Embryonic facial prominence (tissue), 1 donor: ENCODE measurements around the gene COQ4.
"Not testable (repeated sequence)": the region's sequence is repeated elsewhere in the genome, so short reads cannot be mapped to it uniquely, and the experiment has no call there.

Experiments
- DNase-seq: peaks from one replicate; pipeline ENCODE4 v3.0.0-alpha.2; 2016; ENCODE audit errors: extremely low spot score

COQ4 gene

DNA sequence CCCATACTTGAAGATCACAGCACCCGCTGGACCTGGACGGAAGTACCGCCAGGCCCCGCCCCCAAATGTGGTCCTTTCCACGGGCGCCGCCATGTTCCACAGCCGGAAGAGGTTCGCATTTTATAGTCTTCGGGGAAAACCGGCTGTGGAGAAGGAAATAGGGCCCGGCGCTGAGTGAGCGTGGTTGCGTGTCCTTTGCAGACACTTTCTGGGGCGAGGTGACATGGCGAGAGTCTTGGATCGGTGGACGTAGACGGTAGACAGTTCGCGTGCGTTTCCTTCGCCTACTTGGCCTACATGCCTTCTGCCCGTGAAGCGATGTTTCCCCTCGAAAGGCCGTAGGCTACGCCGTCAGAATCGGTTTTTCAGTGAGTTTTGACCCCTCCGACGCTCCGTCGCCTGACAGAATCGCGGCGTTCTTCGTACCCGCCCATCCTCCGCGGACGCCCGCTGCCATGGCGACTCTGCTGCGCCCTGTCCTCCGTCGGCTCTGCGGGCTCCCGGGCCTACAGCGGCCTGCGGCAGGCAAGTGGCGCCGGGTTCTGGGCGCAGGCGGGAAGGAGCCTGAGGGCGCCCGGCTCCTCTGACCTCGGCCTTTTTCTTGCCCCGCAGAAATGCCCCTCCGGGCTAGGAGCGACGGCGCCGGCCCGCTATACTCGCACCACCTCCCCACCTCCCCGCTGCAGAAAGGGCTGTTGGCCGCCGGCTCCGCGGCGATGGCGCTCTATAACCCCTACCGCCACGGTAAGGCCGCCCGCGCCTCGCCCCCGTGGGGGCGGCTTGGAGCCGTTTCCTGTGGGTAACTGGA lies at the start of gene COQ4, which contains the start of gene TRUB2:
COQ4 (plus strand) TSS at position 436 of the 808 bp plus-strand sequence; CDS start at position 456, 20 bp downstream.
TRUB2 (minus strand) TSS at position 44 of the 808 bp plus-strand sequence; CDS start at position 5, 39 bp downstream.
- peak; percentile 90 for DNase-seq

DNA sequence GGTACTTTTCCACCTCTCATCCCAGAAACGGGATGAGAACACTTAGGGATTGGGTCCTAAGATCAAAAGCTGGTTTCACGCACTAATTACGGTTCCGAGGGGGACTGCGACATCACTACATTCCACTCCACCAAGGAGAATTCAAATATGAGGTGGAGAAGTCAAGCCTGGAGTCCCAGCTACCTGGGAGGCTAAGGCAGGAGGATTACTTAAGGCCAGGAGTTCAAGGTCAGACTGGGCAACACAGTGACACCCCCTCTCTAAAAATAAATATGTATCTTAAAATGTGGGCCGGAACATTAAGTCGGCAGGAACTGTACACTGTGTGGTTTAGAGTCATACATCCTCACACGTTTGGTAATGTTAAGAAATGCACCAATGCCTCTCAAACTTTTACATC lies 48.4 kb upstream of the COQ4 start:
- no peak for DNase-seq

DNA sequence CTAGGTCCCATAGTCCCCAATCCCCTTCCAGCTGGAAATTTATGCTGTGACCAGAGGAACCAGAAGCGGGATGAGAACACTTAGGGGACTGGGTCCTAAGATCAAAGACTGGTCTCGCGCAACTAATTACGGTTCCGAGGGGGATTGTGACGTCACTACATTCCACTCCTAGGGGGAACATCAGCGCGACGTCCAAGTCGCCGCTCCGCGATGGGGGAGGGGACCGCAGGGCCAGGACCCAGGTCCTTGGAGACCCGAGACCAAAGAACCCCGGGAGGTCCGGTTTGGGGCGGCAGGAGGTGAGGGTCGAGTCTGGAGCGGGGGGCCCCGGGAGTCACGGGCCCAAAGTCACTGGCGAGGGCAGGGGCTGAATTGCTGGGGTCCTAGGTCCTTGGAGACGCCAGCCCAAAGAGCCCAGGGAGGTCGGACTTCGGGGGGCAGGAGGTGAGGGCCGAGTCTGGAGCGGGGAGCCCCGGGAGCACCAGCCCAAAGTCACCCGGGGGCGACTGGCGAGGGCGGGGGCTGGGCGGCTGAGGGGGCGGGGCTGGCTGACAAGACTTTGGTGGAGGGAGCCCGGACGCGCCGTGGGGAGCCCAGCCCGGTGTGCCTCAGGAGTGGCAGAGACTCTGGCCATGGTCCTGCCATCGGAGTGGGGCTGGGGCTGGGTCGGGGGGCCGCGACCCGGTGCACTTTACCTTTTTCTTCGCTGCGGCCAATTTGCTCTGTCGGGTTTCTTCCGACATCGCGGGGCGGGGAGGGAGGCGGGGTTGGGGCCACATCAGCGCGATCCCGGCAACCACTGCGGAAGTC lies 47.2 kb upstream of the COQ4 start, which contains the start of gene GOLGA2:
GOLGA2 (minus strand) TSS at position 810 of the 810 bp plus-strand sequence; CDS start at position 779, 31 bp downstream.
- DNase-seq = no peak

DNA sequence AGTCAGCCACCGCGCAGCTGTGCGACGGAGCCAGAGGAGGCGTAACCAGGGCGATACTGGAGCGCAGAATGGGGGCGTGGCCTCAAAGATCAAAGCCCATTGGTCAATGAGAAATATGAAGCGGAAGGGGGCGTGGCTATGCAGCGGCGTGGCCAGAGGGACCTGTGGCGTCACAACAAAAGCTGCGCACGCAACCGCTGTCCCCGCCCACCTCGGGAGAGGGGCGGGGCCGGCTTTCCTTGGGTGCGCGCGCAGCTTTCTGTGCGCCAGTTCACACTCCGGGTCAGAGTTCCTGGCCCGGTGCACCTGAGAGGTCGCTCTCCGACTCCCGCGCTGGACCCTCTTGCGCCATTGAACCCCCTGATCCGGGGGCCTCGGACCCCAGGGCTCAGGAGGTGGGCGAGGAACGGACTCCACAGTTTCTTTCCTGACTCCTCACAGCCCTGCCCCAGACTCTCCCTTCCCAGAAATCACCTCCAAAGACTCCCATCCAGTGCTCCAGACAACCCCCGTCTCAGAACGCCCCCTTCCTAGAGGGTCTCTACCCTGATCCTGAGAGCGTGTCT lies 46.5 kb upstream of the COQ4 start, which contains the start of gene SWI5:
SWI5 (plus strand) TSS at position 269 of the 566 bp plus-strand sequence.
- peak; percentile 100 for DNase-seq

DNA sequence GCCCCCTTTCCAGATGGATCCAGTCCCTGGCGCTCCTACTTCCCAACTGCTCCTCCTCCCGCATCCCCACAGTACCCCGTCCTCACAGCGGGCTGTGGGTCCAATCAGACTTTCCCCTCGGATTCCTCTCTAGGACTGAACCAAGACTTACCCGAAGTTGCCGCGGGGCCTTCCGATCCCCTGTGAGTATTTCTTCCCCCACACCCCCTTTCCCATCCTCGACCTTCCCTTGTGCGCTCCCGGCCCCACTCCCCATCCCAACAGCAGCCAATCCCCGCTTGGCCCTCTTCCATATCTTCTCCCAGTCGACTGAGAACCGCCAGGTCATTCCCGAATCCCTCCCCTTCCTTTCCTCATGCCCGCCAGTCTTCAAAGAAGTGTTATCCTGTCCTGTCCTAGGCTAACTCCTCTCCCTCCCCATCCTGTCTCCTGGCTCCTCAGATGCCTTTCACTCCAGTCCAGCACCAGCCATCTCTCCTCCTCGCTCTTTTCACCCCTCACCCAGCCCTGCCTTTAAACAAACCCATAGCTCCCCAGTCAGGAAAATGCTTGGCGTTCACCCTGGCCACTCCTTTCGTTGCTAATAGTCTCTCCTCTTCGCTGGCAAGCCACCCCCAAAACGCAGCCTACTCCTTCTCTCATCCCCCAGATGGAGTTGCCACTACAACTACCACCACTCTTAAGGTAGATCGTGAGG lies 45.9 kb upstream of the COQ4 start:
- DNase-seq = peak; percentile 48

DNA sequence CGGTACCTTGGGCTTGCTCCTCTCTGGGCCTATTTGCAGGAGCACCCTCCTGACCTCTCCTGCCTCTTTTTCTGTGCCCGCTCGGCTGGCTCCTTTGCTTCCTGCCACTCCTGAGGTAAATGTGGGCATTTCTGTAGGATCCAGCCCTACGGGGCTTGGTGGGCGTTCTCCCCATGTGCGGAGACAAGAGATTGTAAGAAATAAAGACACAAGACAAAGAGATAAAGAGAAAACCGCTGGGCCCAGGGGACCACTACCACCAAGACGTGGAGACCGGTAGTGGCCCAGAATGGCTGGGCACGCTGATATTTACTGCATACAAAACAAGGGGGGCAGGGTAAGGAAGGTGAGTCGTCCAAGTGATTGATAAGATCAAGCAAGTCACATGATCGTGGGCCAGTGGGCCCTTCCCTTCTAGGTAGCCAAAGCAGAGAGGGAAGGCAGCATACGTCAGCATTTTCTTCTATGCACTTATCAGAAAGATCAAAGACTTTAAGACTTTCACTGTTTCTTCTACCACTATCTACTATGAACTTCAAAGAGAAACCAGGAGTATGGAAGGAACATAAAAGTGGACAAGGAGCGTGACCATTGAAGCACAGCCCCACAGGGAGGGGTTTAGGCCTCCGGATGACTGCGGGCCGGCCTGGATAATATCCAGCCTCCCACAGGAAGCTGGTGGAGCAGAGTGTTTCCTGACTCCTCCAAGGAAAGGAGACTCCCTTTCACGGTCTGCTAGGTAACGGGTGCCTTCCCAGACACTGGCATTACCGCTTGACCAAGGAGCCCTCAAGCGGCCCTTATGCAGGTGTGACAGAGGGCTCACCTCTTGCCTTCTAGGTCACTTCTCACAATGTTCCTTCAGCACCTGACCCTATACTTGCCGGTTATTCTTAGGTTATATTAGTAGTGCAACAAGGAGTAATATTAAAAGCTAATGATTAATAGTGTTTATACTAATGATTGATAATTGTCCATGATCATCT lies 43.3 kb upstream of the COQ4 start:
- DNase-seq = not testable (repeated sequence)

DNA sequence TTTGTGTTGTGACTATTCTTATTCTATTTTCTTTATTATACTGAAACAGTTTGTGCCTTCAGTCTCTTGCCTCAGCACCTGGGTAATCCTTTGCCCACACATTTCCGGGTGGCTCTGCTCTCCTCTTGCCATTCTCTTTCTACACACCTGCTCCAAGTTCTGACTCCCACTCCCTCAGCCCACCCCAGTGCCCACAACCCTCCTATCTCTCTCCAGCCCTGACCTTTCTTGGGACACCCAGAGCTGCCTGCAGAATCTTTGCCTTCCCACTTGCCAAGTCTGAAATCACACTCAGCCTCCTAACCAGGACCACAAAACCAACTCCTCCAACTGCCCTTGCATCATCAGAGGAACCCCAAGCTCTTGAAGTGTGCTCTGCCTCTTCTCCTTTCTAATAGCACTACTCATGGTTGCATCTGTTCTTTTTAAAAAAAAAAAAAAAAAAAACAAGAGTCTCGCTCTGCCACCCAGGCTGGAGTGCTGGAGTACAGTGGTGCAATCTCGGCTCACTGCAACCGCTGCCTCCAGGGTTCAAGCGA lies 42.5 kb upstream of the COQ4 start:
- no peak for DNase-seq

DNA sequence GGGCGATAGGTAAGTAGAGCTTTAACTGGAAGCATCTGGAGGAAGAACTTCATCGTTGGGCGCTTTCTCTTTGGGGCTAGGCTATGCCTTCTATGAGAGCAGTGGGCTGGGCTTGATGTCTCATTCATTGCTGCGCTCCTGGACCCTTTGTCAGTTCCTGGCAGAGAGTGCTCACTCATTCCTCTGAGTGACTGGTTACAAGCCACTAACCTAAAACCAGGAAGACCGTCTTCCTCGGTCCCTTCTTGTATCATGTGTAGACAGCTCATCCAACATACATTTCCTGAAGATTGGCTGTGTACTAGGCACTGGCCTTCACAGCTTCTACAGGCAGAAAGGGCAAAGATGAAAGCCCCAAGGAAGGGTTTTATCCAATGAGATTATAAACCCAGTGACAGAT lies 40.1 kb upstream of the COQ4 start:
- no peak for DNase-seq

DNA sequence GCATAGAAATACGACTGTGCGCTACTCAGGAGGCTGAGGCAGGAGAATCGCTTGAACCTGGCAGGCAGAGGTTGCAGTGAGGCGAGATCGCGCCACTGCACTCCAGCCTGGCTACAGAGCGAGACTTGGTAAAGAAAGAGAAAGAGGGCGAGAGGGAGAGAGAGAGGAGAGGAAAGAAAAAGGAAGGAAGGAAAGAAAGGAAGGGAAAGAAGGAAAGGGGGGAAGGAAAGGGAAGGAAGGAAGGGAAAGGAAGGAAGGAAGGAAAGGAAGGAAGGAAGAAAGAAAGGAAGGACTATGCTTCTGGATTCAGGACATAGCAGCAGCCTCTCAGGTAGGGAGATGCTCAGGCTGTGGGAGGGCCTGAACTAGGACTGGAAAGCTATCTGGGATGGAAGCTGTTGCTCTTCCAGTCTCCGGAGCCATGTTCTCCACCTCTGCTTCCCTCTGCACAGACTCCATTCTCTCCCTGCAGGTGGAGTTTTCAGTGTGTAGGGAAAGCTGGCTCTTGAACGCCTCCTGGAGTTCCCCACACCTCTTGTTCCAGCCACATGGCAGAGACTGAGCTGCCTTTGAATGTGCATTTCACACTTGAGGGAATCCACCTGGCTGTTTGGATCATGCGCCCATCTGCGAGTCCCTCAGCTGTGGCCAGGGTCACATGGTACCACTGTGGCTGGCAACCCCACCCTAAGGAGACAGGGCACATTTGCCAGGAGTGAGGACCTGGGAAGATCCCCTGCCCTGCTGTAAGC lies 37.4 kb upstream of the COQ4 start:
- no peak for DNase-seq

DNA sequence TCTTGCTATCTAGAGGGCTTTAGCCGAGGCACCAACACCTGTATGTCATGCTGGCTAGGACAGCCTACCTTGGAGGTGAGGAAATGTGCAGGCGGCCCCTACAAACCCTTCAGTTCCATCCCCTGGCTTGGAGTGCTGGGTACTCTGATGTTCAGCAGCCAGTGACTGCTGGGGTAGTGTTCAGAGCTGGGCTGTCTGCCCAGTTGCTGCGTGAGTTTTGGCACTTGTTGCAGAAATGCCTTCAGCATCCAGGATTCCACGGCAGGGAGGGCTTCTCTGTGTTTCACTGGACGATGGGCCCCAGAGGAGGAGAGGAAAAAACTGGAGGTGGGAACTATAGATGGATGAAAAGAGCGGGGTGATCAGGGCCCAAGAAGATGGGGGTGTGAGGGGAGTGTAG lies 36.2 kb upstream of the COQ4 start:
- DNase-seq = no peak

DNA sequence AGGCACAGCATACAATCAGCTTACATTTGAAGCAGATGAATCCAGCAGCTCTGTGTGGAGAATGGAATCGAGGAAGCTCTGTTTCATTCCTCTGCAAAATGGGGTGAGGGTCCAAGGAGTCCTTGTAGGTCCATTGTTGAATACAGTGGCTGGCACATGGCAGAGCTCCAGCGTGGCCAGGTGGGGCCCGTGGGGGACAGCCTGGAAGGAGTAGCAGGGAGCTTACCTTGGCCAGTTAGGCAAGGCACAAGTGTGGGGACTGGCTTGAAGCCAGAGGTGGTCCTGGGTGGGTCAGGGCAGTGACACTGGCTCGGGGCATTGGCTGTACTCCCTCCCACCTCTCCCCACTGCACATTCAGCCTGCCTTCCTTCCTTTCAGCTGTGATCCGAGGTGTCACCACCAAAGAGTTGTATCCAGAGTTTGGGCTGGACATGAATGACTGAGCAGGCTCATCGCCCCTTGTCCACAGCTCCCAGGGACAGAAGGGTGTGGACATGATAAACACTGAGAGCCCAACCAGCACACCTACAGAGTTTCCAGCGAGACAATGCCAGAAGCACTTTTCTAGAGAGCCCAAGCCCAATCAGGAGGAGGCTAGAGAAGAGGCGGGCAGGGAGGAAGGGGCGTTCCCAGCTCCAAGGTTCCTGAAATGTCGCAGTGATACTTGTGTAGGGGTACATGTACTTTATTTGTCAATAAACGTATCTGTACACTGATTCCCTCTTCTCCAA lies 34.2 kb upstream of the COQ4 start:
- no peak for DNase-seq

DNA sequence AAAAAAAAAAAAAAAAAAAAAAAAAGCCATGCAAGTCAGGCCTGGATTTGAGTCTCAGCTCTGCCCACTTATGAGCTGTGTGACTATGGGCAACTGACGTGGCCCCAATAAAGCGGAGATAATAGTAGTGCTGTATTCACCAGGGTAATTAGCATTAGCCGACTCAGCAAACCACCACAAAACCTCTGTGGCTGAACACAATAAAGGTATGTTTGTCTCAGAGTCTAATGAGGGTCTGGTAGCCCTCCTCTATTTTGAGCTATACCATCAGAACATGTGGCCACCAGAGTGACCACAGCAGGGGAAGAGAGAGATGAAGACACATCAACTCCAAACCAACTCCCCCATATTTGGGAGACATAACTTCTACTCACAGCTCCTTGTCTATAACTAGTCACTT lies 30.6 kb upstream of the COQ4 start:
- no peak for DNase-seq

DNA sequence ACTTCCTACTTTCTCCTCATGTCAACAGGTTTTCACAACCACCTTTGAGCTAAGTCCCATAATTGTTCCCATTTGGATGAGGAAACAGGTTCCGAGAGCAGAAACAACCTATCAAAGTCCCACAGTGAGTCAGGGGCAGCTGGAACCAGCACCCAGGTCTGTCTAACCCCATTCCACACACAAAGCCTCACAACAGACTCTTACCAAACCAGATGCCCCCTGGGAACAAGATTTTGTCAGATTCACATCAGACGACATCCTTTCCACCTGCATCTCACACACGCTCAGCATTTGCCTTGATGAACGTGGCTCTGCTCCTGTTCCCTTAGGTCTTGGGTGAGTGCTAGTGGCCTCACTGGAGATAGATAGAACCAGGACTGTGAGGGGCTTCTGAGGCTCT lies 29.5 kb upstream of the COQ4 start:
- DNase-seq = no peak

DNA sequence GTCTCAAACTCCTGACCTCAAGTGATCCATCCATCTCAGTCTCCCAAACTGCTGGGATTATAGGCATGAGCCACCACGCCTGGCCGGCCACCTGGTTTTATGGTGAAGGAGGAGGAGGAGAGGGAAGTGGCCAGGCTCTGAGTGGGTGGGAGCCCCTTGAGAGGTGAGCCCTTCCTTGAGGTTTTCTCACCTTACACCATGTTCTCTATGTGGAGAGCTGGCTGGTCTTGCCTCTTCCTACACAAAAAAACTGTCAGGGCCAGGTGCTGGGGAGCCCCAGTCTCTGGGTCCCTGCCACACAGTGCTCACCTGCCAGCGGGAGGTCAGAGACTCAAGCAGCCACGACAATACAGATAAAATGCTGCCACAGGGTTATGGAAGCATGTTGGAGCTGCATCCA lies 28.5 kb upstream of the COQ4 start:
- DNase-seq = no peak

DNA sequence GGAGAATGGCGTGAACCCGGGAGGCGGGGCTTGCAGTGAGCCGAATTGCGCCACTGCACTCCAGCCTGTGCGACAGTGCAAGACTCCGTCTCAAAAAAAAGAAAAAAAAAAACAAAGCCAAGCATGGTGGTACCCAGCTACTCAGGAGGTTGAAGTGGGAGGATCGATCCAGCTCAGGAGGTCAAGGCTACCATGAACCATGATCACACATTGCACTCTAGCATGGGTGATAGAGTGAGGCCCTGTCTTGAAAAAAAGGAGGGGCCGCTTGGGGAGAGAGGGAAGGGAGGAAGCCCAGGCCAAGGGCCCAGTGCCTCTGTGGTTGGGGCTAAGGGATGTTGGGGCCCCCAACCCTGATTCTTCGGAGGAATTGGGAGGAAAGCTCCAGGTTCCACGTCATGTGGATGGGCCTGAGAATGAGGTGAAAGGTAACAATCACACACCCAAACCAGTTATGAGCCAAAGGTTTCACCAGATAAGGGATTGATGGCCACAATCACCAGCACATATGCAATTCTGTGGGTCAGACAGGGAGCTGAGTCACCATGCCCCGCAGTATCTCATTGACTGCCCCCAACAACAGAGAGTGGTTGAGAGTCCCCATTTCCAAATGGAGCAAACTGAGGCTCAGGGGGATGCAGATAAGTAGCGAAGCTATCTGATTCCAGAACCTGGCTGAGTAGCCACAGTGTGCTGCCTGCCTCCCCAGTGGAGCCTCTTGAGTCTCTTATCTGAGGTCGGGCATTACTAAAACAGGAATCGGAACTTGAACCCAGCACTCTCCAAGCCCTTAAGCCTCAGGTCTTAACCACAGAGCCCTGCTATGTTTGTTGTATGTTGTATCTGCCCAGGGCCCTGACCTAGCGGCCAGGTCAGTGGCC lies 26.1 kb upstream of the COQ4 start:
- DNase-seq = no peak

DNA sequence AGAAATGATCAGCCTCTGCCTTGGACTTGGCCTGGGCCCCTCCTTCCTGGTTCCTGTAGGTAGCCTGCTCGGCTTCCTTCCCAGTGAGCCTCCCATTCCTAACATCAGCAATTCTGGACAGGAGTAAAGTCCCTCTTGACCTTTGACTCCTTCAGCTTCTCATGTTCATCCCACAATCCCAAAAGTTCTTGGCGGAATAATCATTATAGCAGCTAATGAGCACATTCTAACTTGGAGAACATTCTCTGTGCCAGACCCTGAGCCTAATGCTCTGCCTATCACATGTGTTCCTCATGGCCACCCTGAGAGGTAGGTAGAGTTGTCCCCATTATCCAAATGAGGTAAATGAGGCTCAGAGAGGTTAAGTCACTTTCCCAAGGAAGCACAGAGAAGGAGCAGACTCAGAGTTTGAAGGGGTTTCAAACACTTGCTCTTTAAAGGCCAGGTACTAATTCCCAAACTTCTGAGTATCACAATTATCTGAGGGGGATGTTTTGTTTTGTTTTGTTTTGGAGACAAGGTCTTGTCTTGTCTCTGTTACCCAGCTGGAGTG lies 25.3 kb upstream of the COQ4 start:
- DNase-seq = no peak
